Loucy (cell line): ENCODE results near the gene PDXK.

ENCODE experiments used
- EZH2phosphoT487 ChIP-seq: fragments of 200-600 bp; IDR thresholded peaks from 2 replicates; pipeline ENCODE4 v1.6.1; 2018; ENCODE audit warnings: antibody characterized with exemption, mild to moderate bottlenecking, moderate library complexity, borderline replicate concordance
- TF ChIP-seq, protein P1 (sequence below): fragments of 200-600 bp; sonication (generic); conservative IDR thresholded peaks from 2 replicates; pipeline ENCODE4 v1.5.1; 2014; ENCODE audit warnings: mild to moderate bottlenecking, antibody characterized with exemption, low read length

DNA sequence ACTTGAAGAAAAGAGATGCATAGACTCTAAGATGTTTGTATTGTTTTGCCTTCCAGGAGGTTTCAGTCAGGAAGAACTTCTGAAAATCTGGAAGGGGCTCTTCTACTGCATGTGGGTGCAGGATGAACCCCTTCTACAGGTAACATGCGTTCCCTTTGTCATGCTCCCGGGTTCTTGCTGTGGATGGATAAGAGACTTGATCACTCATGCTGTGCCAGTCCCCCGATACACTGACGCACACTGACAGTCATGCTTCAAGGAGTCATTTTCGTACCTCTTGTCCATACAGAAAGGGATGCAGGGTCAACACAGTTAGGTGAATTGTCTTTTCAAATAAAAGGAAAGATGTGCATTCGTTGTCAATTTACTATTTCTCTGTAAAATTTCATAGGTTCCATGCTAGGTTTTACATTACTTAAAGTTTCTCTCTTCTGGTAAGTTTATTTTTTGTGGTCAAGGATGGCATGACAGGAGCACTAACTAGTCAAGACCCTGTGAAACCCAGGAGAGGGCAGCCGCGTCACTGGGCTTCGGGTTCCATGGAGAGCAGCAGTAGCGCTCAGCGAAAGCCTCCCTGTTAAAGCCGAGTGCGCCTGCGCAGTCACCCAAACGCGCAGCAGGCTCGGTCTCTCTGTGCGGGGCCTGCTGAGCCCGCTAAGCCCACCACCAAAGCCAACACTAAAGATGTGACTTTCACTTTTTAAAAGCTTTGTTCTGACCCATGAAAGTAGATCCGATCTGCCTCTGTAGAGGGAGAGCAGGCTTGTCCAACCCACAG lies 48.9 kb upstream of the PDXK start:
- TF ChIP-seq, protein P1, sequence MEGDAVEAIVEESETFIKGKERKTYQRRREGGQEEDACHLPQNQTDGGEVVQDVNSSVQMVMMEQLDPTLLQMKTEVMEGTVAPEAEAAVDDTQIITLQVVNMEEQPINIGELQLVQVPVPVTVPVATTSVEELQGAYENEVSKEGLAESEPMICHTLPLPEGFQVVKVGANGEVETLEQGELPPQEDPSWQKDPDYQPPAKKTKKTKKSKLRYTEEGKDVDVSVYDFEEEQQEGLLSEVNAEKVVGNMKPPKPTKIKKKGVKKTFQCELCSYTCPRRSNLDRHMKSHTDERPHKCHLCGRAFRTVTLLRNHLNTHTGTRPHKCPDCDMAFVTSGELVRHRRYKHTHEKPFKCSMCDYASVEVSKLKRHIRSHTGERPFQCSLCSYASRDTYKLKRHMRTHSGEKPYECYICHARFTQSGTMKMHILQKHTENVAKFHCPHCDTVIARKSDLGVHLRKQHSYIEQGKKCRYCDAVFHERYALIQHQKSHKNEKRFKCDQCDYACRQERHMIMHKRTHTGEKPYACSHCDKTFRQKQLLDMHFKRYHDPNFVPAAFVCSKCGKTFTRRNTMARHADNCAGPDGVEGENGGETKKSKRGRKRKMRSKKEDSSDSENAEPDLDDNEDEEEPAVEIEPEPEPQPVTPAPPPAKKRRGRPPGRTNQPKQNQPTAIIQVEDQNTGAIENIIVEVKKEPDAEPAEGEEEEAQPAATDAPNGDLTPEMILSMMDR, result no peak
- TF ChIP-seq EZH2phosphoT487, result no peak
